ENCODE data around the gene KEL.

GRCh38 chr7:142939226-142939910, 22.8 kb downstream of the KEL start, which contains the start of gene LLCFC1:
- TF ChIP-seq CTCF (IDR thresholded peaks at IDR 0.05; ENCODE audit: low read depth, low read length, missing input control) = no peak
- TF ChIP-seq TAF1 (conservative IDR thresholded peaks at IDR 0.05) = no peak
- no peak for TF ChIP-seq ATF3 (IDR thresholded peaks at IDR 0.05)
- TF ChIP-seq GABPA (IDR thresholded peaks at IDR 0.05 in 1 of 2, conservative IDR thresholded peaks at IDR 0.05 in 1 of 2) = no peak
- TF ChIP-seq SP1 (IDR thresholded peaks at IDR 0.05) = no peak
- no peak for TF ChIP-seq MAX (IDR thresholded peaks at IDR 0.05)
- TF ChIP-seq JUND (IDR thresholded peaks at IDR 0.05) = no peak
- no peak for TF ChIP-seq YY1 (IDR thresholded peaks at IDR 0.05)
- TF ChIP-seq HNF4A (conservative IDR thresholded peaks at IDR 0.05) = no peak
- no peak for TF ChIP-seq RAD21 (IDR thresholded peaks at IDR 0.05)
- TF ChIP-seq REST (IDR thresholded peaks at IDR 0.05) = no peak

Measured in liver (tissue), 3 donors.